ENCODE results near the gene ANKRD62.

- peak; percentile 13; the same call in 1 of the 2 replicates for TF ChIP-seq CTCF (IDR thresholded peaks at IDR 0.05)
- no peak for TF ChIP-seq ZFX (IDR thresholded peaks at IDR 0.05; ENCODE audit: borderline replicate concordance)
These were observed 36.1 kb upstream of the ANKRD62 start for GRCh38 chr18:12057419-12058039.

All from 22Rv1 (cell line).